ENCODE results near the gene EPO.

- TF ChIP-seq POLR2A (IDR thresholded peaks at IDR 0.05; ENCODE audit: borderline replicate concordance, extremely low read depth, insufficient read depth, insufficient read length) (no peak), YY1 (IDR thresholded peaks at IDR 0.05; ENCODE audit: extremely low read depth, insufficient replicate concordance, low read depth, low read length) (no peak), TCF7L2 (IDR thresholded peaks at IDR 0.05; ENCODE audit: borderline replicate concordance, extremely low read depth, insufficient read depth, insufficient read length) (no peak), CTCF (IDR thresholded peaks at IDR 0.05 in 2 of 3, conservative IDR thresholded peaks at IDR 0.05 in 1 of 3; ENCODE audit: borderline replicate concordance in 1 of 3, insufficient read depth in 1 of 3, low read depth in 2 of 3, low read length in 2 of 3) (no peak), EZH2 (IDR thresholded peaks at IDR 0.05) (no peak), POLR2AphosphoS5 (IDR thresholded peaks at IDR 0.05; ENCODE audit: low read depth, low read length) (peak; percentile 37; the same call in 1 of the 2 replicates)
Observed at GRCh38 chr7:100680576-100681271, 39.5 kb upstream of the EPO start.
